AG04449 (cell line): Measurements from ENCODE around the gene FNBP1.

Experiments
- CTCF ChIA-PET: fragments of 350-600 bp; formaldehyde crosslinking; extraction: SDS; loops from one replicate; lab custom pipeline; 2021; ENCODE audit warnings: antibody characterized with exemption; lab: Yijun Ruan, JAX
- POLR2A ChIA-PET: fragments of 400-600, 350-600 bp; formaldehyde crosslinking; extraction: SDS; loops from one replicate; lab custom pipeline; 2020; ENCODE audit warnings: antibody characterized with exemption, inconsistent platforms; lab: Yijun Ruan, JAX
- DNase-seq: peaks from one replicate; pipeline ENCODE4 v3.0.0-alpha.2; 2010; ENCODE audit warnings: low read depth, low spot score
- H3K4me3 ChIP-seq: 2 replicates; pipeline ENCODE4 v1.5.1; 2011; ENCODE audit warnings: low read depth, mild to moderate bottlenecking, control low read depth, low read length
- TF ChIP-seq, protein P1 (sequence below): IDR thresholded peaks from one replicate; pipeline ENCODE4 v1.5.1; 2011; ENCODE audit warnings: mild to moderate bottlenecking, moderate library complexity, low read length, control low read depth, inconsistent platforms; ENCODE audit not compliant: insufficient read depth; ENCODE audit errors: missing control alignments

The FNBP1 gene

DNA sequence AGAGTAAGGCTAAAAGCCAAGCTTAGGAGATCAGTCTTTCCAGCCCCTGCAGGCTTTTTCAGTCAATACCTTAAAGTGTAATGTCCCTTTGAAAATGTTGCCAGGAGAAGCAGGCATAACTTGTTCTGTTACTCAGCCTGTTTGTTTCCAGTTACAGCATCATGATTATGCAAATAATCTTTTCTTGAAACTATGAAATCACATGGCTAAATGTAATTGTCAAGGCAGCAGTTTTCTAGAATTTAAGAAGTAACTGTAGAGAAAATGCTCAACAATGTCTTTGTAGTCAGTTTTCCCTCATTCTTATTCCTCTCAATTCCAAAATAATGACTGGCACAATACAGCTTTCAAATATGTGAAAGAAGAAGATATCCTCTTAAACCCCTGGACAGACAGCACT, 8.9 kb upstream of the FNBP1 start:
- POLR2A ChIA-PET, result no interaction called here
- no peak overlapping the region for H3K4me3 ChIP-seq
- DNase-seq, result no peak
- TF ChIP-seq, protein P1, sequence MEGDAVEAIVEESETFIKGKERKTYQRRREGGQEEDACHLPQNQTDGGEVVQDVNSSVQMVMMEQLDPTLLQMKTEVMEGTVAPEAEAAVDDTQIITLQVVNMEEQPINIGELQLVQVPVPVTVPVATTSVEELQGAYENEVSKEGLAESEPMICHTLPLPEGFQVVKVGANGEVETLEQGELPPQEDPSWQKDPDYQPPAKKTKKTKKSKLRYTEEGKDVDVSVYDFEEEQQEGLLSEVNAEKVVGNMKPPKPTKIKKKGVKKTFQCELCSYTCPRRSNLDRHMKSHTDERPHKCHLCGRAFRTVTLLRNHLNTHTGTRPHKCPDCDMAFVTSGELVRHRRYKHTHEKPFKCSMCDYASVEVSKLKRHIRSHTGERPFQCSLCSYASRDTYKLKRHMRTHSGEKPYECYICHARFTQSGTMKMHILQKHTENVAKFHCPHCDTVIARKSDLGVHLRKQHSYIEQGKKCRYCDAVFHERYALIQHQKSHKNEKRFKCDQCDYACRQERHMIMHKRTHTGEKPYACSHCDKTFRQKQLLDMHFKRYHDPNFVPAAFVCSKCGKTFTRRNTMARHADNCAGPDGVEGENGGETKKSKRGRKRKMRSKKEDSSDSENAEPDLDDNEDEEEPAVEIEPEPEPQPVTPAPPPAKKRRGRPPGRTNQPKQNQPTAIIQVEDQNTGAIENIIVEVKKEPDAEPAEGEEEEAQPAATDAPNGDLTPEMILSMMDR, result no peak
- CTCF ChIA-PET, result no interaction called here

DNA sequence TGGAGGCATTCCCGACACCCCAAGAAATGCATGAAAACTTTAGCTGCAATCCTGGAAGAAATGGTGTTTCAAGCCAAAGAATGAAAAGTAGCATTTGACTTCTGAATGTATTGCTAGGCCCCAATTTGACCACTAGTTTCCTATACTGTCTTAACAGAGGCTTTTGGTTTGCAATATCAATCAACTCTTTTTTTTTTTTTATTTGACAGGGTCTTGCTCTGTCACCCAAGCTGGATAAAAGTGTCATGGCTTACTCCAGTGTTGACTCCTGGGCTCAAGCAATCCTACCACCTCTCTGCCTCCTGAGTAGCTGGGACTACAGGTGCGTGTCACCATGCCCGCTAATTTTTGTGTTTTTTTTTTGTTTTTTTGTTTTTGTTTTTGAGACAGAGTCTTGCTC, 7.5 kb upstream of the FNBP1 start:
- ChIA-PET POLR2A (no interaction called here), CTCF (interaction anchor here (1.3 kb wide), 1 partner anchor 165 kb away, joined by 4 read pairs; no protein-coding TSS in a partner anchor)
- no peak overlapping the region for H3K4me3 ChIP-seq
- no peak for DNase-seq
- TF ChIP-seq, protein P1, result no peak

DNA sequence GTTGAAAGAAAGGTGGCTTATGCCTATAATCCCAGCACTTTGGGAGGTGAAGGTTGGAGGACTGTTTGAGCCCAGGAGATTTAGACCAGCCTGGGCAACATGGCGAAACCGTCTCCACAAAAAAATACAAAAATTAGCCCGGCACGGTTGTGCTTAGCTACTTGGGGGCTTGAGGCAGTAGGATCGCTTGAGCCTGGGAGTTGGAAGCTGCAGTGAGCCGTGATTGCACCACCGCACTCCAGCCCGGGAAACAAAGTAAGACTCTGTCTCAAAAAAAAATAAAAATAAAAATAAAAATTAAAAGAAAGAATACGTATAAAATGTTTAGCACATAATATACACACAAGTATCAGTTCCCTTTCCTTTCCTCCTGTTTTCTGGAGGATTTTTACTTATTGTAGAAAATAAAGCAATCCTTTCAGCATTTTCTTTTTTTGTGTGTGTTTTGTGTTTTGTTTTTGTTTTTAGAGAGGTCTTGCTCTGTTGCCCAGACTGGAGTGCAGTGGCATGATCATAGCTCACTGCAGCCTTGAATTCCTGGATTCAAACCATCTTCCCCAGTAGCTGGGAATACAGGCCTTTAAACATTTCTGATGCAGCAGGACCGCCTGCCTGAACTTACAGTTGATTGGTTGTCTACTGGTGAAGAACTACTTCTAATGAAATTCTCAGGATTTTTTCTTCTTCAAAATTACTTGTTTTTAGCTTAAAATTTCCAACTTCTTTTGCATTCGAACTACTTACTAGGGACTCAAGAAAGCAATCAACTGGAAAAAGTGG, 6.6 kb upstream of the FNBP1 start:
- CTCF ChIA-PET, result interaction anchor here (0.6 kb wide), 1 partner anchor 105 kb away, joined by 3 read pairs; no protein-coding TSS in a partner anchor
- TF ChIP-seq, protein P1, result no peak
- POLR2A ChIA-PET, result no interaction called here
- DNase-seq, result no peak
- no peak overlapping the region for H3K4me3 ChIP-seq

DNA sequence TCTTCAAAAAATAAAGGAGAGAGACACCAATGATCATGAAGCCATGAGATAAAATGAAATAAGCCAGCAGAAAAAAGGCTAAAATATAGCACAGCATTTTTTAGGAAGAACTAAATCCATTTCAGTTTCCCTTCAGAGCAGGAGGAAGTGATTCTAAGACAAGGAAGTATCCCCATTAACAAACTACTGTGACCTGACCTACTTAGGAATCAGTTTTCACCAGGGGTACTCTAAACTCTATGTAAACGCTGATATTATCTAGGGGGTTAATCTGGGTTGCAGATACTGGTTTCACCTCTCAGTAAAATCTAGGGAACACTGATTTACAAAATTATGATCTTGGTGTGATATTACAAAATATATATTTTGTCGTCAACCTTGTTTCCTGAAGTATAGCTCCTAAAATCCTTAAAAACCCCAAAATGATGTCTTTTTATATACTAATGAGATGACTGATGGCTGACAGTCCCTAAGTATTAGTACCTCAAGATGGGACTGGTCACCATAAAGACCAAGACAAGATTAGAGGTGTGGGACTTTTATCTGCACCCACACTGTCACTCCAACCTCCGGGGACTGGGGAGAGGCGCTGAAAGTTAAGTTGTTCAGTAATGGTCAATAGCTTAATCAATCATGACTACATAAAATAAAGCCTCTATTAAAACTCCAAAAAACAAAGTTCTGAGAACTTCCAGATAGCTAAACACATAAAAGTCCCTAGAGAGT, 2.9 kb upstream of the FNBP1 start:
- POLR2A ChIA-PET, result interaction anchor here (0.8 kb wide), 1 partner anchor 8 kb away, joined by 3 read pairs; the partner anchor contains the start of gene GPR107
- no peak for DNase-seq
- CTCF ChIA-PET, result interaction anchor here (1.2 kb wide), 1 partner anchor 58 kb away, joined by 3 read pairs; no protein-coding TSS in a partner anchor

DNA sequence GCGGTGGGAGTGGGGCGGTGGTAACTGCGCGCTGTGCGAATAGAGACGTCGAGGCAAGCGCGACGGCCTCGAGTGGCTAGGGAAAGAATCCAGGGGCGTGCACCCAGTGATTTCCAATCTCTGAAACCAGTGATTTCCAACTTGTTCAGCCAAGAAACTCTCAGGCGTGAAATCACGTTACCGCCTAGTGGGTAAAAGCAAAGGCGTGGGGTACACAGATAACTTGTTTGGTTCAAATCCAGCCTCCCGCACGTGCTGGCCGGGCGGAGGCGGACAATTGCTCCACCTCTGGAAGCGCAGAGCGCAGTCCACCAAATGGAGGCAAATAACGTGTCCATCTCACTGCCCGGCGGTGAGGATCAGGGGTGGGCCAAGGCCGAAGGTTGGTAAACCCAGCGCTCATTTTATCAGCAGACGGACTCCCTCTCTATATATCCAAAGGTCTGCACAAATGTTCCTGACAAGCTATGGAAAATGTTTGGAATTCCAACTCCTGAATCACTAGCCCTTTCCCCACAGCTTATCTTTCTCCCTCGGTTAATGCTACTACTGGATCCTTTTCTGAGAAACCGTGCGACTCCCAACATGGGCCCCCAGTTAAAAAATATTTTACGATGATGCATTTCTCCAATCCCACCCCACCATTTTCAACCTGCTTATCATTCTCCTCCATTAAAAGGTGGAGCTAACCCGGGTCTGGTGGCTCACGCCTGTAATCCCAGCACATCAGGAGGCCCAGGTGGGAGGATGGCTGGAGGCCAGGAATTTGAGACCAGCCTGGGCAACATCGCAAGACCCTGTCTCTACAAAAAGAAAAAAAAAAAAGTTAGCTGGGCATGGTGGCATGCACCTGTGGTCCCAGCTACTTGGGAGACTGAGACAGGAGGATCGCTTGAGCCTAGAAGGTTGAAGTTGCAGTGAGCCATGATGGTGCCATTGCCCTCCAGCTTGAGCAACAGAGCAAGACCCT, 950 bp upstream of the FNBP1 start:
- POLR2A ChIA-PET, result interaction anchor here (0.7 to 1.2 kb wide), 3 partner anchors 9 to 133 kb away, joined by 3 to 4 read pairs (median 3); no protein-coding TSS in a partner anchor
- DNase-seq, result no peak
- CTCF ChIA-PET, result interaction anchor here (1.4 to 2.0 kb wide), 2 partner anchors 27 to 156 kb away, joined by 4 read pairs; no protein-coding TSS in a partner anchor
- TF ChIP-seq, protein P1, result no peak
- H3K4me3 ChIP-seq, result peak overlapping the region; percentile 77

More for the DNA sequence above, 2.9 kb upstream of the FNBP1 start:
- H3K4me3 ChIP-seq, result no peak overlapping the region
- TF ChIP-seq, protein P1, result no peak
